Activated T-cell treated with anti-CD3 and anti-CD28 coated beads for 4 hours (primary cell): ENCODE results near the gene PMPCA.

Source experiments
- DNase-seq: peaks from one replicate; pipeline ENCODE4 v3.0.0-alpha.2; 2020

Gene PMPCA

DNA sequence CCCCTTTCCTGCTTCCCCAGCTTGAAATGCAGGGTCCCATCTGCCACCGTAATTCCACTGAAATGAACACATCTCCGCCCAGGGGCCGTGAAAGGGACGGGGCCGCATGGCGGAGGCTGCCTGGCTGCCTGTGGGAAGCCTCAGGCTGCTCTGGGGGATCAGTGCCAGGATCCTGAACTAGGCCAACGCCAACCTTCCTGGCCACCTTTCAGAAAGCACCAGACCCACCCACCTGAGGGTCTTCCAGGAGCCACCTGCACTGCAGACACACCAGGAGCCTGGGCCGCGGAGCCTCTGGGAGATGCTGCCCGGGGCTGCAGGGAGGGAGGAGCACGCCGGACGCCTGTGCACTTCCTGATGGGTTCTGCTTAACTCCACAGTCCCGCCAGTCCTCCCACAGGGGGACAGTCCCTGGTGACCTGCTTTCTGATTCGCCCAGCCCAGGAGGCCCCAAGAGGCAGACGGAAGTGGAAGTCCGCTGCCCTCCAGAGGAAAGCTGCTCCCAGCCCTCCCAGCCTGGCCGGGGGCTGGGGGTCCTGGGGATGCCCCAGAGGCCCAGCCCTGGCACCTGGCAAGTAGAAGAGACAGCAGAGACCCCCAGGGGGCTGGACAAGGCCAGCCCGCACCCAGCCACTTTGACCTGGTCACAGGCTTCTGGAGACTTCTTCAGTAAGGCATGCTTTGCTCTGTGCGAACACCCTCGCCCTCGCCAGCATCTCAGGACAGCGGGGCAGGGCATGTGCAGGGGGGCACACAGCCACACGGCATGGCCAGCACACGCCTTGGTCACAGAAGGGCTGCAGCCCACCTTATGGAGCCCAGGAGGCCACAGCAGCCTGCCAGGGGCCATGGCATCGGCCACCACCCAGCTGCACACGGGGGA, 36.9 kb upstream of the PMPCA start, which contains the start of gene CARD9:
Gene CARD9, minus strand, starts transcription at position 370 of the 883 bp plus-strand sequence. CDS start 1,591 bp downstream, outside the sequence.
- no peak for DNase-seq

DNA sequence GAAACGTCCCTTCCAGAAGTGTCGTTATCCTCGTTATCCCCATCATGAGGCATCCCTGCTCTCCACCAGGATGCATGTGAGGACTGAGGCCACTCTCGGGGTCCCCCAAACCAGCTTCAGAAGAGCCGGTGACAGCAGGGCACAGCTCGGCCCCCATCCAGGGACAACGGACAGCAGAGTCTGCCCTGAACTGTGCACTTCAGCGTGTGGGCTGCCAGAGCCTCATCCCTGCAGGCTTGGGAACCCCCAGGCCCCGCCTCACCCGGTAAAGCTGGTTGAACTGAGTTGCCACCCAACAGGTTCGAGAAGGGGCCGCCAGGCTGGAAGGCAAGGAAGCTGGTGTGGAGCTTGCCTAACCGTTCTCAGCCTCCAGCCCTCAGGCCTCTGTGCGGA, 36.3 kb upstream of the PMPCA start:
- no peak for DNase-seq

DNA sequence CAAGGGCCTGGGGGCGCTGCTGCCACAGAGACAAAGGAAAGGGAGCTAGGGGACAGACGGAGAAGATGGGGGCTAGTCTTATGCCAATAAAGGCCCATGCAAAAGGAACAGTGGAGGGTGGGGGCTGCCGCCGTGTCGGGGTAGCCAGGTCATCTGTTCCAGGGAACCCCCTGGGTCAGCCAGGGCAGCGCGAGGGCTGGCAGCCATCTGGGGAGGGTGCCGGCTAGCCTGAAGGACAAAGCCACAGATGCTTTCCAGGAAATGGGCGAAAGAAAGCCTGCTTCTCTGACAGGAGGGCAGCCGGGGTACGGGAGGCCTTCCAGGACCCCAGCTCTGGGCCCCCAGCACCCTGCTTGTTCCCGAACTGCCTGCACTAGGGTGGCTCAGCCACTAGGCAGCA, 35.4 kb upstream of the PMPCA start:
- no peak for DNase-seq

DNA sequence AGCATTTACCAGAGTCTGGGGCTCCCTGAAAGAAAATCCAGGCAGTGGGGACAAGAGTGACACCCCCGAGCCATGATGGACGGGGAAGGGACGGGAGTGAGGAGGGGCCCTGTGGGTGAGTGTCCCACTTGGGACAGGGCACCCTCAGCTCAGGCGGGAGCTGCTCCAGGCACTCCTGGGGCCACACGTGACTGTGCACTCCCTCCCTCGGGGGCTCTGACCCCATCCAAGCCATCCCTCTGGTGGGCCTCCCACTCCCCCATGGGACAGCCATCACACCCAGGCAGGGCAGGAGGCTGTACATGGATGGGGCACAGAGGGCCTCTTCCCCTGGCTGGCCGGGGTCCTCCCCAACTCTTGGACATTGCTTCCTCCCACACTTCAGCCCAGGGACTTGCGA, 34.0 kb upstream of the PMPCA start:
- no peak for DNase-seq

DNA sequence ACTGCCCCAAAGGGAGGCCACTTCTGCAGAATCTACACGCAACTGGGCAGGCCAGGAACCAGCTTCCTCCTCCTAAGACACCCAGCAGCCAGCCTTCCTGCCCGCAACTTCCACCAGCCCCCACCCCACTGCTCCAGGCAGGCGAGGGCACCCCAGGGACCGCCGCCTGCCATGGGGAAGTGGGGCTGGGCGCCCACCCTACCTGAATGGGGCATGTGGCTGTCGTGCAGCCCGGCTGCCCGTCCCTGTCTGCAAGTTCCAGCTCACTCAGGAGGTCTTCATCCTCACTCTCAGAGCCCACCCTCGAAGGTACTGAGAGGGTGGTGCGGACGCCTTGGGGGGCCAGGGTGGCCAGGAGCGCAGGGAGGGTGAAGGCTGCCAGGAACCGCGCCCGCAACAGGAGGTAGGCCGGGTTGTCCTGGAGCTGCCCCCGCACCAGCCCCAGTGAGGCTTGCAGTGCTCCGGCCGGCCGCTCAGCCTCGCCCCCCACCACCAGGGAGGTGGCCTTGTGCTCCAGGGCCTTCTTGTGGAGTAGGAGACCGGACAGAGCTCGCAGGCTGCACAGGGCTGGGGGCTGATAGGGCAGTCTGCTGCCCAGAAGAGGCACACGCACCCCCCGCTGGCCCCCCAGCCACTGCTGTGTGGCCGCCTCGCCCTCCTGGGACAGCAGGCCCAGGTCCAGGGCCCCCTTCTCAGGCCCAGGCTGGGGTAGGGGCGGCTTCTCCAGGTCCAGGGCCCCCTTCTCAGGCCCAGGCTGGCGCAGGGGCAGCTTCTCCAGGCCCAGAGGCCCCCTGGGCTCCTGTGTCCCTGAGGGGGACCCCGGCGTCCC, 32.9 kb upstream of the PMPCA start:
- no peak for DNase-seq

DNA sequence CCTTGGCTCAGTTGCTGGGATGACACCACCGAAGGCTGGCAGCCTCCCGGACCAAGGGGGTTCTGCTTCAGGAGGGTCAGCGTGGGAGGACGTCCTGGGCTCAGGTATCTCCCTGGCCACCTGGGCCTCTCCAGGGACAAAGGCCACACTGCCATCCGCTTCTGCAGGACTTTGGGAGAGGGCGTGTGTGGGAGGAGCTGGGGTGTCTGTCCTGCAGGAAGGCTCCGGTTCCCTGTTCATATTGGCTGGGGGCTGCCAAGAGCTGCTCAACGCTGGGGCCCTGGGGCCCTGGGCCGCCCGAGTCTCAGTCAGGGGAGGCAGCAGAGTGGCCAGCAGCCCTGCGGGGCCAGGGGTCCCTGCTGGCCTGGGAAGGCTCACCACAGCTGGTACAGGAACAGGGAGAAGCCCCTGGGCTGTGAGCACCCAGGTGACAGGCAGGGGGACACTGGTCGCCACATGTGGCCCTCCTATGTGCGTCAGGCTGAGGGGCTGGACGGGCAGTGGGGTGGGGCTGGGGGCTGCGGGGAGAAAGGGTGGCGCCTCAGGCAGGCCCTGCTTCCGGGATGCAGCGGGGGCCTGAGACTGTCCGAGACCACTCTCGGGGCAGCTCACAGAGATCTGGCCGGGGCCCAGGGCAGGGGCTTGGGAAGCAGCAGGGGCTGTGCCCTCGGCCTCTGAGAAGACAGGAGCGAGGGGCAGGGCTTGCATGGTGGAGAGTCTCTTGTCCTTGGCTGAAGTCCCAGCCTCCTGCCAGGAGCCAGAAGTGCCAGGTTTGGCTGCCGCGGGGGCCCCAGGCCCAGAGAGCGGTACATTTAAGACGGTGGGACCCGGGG, 32.1 kb upstream of the PMPCA start:
- no peak for DNase-seq

DNA sequence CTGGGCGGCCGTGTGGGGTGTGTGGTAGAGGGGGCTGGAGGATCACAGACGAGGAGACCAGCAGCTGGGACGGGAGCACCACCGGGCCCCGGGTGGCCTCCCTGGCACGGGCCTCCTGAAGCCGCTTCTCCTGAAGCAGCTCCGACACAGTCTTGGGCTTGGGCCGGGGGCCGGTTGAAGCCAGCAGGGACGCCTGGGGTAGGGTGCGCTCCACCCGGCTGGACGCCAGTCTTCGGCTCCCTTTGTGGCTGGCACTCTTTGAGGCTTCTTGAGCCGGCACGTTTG, 31.5 kb upstream of the PMPCA start:
- DNase-seq = no peak

DNA sequence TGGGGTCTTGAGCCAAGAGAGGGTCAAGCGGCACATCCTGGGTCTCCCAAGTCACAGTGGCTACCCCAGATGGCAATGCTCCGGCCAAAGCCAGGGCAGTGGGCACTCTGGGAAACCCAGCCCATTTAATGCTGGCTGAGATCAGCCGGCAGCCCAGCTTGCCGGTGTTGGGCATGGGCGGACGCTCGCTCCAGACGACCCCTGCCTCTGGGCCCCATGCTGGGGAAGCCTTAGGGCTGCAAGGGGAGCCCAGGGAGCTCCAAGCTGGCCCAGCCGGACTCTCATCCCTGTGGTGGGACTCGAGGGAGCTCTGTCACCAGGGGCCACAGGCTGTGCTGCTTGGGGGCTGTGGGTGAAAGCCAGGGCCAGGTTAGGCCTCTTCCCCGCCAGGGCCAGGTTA, 31.1 kb upstream of the PMPCA start:
- DNase-seq = no peak

DNA sequence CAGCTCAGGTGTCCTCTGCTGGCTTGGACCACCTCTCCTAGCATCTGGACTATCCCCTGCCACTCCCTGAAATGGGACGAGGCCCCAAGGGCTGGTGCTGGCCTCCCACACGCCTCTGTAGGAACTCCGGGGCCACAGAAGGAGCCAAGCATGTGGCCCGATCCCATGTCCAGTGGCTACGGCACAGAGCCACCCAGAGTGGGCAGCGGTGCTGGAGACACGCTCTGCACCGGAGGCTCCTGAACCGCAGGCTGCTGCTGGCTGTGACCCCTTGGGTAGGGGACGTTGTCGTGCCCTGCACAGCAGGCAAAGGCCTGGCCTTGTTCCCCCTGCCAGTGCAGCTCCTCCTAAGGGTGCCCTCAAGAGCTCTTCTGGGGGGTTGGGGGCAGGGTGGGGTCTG, 30.6 kb upstream of the PMPCA start:
- no peak for DNase-seq

DNA sequence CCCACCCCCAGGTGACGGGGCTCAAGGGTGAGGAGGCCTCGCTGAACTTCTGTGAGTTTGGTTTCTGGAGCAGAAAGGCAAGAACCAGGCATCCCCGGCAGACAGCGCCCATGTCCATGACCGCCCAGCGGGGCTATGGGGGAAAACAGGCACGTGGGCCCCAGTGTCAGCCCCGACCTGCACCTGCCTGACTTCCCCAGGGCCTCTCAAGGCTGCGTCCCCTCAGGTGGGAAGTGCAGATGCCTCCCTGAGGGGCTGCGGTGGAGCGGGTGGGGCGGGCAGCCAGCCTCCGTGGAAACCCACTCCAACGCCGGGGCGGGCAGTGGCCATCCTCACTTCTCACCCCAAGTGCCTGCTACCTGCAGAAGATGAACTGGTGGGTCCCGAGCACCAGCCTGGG, 30.1 kb upstream of the PMPCA start:
- no peak for DNase-seq

DNA sequence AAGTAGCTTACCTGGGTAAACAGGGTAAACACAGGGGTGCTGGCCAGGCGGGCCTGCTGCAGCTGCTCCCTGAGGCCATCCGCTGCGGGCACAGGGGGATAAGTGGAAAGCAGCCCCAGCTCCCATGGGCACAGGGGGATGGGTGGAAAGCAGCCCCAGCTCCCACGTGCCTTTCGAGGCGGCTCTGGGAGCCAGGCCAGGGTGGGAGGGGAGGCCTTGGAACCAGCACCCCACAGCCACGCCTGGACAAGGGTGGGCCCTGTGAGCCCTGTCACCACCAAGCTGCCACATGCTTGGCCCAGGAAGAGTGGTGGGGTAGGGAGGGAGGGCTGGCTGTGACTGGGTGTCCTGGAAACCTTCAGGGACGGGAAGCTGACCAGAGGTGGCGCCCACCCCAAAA, 29.1 kb upstream of the PMPCA start:
- DNase-seq = no peak

DNA sequence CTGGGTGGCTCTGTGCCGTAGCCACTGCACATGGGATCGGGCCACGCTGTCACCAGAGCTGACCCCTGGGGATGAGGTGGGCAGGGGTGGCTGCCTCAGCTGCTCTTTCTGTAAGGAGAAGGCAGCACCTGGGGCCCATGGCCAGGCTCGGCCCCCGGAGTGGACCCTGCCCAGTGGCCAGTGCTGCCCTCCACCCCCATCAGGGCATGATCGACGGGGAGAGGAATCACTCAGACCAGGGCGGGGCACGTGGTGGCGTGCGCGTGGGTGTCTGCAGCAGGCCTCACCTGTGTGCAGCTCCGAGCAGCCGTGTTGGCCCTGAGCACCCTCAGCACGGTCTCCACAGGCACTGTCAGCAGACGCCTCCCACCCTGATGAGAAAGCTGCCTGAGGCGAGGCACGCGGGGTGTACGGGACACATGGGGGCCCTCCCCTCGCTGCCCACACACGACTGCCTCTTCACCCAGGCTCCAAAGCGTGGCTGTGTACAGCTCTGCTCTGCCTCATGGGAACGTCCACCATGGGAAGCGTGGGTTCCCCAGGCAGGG, 28.4 kb upstream of the PMPCA start:
- DNase-seq = no peak

DNA sequence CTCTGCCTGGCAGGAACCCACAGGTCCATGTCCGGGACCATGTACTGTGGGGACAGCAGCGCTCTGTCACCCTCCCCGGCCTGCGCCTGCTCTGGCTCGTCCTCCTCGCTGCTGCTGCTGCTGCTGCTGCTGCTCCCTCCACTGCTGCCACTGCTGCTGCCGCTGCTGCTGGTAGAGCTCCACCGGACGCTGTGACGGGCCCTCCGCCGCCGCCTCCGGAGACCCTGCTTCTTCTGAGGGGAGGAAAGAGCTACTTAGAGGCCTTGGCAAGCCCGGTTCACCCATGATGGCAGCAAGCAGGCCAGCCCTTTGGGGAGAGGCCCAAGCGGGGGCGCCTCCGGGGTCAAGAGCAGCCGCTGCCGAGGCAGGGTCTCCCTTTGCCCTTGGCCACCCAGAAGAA, 27.0 kb upstream of the PMPCA start:
- DNase-seq = no peak

DNA sequence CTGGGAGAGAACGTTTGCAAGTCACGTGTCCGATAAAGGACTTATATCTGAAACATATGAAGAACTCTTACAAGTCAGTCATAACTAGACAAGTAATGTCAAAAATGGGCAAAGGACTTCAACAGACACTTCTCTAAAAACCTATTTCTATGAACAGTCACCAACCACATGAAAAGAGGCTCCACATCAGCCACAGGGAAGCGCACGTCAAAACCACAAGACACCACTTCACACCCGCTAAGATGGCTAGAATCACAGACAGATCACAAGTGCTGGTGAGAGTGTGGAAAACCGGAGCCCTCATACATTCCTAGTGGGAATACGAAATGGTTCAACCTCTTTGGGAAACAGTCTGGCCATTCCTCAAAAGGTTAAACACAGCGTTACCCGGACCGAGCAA, 25.4 kb upstream of the PMPCA start:
- DNase-seq = no peak

DNA sequence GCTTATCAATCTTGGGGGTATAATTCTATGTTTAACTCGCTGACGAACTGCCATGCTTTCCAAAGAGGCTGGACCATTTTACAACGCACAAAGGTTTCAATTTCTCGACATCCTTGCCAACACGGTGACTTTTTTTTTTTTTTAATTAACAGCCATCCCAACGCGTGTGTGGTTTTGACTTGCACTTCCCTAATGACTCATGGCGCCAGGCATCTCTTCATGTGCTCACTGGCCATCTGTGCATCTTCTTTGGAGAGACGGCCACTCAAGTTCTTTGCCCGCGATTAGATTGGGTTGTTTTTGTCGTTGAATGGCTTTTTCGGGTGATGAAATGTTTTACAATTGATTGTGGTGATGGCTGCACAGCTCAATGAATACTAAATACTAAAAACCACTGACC, 24.4 kb upstream of the PMPCA start:
- no peak for DNase-seq

DNA sequence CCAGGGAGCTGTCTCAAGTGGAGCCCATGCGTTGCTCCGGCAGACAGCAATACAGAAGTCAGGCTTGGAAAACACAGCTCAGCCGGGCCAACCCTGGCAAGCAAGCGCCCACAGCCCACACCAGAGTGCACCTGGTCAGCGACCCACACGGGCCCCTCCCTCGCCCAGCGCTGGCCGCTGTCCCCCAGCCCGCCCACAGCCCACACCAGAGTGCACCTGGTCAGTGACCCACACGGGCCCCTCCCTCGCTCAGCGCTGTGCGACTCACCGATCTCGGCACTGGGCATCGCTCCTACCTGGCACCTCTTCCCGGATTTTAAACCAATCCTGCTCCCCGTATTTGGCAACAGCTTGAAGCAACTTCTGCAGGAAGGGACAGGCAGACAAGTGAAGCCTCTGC, 23.2 kb upstream of the PMPCA start:
- DNase-seq = no peak

DNA sequence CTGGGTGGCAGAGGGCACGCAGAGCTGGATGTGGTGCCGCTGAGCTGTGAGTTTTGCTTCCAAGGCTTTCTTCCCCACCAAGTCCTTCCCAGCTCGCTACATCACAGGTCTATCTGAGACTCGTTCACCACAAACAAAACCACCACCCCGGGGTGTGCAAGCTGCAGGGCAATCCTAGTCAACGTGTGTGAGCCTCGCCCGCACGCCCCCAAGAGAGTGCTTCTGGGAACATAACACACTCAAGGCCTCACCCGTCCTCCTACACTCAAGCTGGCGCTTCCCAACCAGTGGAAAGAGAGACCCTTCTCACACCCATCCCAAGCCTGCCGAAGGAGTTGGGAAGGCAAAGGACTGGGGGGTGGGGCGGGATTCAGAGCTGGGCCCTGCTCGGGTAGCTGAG, 21.1 kb upstream of the PMPCA start:
- no peak for DNase-seq

DNA sequence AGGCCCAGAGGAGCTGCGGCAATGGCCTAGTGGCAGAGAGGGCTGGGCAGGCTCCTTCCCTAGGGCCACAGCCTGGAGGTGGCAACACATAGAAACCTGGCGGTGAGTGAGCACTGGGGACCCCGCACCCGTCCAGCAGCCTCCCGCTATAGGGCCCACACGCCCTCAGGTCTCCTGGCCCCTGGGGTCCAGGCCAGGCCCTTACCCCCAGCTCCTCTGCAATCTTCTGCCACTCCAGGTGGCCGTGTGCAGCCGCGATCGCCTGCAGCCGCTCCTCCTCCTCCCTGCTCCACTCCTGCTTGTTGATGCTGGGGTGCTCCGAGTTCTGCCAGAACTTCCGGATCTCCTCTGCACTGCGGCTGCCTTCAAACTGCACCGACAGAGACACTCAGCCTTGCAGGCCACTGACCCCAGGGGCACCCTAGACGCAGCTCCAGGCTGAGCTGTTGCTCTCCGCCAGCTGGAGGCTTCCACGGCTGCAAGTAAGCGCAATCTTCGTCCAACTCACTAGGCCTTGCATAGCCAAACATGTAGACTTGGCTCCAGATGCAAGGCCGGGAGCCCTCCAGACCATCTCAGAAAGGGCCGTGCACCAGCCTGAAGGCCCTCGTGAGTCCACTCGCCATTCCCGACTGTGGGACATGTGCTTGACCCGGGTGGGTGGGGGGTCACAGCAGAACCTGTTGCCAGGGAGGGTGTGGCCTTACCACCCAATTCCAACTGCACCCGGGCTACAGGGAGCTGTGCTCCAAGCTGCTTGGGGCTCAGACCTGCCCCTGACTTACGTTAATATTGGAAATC, 18.5 kb upstream of the PMPCA start:
- DNase-seq = no peak

DNA sequence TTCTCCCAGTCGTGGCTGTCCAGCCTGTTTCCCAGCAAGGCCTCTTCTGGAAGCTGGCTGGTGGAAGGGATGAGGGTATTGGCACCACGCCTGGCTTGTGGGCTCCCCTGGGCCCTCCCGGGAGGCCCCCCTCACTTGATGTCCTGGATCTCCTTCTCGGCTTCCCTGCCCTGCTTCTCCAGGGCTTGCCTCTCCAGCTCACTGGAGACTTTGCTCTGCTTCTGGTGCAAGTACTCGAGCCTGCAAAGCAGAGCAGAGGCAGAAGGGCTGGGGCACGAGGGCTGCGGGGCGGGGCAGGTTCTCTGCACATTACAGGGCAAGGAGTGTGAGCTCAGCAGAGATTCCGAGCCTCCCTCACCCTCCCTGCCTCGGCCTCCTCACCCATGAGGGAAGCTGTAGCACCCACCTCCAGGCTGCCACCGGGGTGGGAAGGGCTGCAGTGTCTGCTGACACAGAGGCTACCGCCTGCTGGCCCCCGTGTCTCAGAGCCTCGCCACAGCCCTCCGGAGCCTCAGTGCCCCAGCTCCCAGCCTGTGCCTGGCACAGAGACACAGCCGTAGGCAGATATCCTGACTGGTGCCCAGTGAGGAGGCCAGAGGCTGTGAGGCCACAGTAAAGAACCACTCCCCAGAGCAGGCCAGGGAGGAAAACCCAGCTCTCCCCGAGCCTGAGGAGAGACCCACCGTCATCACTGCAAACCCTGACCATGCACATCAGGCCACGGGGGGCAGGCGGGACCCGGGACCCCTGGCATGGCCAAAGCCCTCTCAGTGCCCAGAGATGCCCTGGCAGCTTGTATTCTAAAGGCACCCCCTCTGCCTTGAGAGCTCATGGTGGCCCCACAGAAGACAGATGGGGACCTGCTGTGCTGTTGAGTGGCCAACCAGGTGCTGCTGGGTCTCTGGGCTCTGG, 17.7 kb upstream of the PMPCA start:
- no peak for DNase-seq

DNA sequence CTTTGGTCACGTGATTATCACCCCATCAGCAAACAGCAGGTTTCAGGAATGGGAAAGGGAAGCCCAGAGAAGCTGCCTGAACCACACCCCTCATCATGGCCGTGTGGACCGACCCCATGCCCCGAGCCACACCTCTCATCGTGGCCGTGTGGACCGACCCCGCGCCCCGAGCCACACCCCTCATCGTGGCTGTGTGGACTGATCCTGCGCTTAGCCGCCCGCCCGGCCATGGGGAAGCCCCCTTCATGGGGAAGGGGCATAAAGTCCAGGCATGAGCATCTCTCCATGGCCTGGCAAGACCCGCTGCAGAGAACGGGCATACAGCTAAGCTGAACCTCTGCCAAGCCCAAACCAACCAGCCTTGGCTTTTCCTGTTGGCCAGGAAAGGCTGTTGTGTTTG, 16.9 kb upstream of the PMPCA start:
- no peak for DNase-seq

DNA sequence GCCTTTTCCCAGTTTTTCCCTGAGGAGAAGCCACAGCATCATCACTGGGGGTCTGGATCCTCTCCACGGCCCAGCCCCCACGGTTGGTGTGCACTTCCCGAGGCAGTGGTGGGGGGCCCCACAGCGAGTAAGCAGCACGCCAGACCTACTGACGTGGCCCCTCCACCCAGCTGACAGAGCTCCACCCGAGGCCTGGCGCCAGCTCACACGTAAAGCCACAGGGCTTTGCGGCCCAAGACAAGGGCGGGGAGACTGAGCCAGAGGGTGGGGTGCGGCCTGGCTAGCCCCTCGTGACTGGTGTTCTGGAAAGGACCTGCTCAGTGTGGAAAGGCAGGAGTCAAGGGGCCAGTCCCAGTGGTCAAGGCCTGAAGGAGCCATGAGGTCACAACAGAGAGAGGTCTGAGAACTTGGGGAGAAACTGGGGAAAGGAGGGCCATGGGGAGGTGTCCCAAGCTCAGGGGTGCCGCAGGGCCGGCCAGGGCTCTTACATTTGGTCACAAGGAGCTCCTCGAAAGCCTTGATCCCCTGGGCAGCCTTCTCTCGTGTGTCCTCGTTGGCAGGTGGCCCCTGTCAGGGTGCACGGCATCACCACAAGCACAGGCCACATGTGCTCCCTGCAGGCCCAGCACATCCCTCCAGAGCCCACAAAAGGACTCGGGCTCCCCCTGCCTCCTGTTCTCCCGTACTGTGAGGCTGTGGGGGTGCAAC, 16.0 kb upstream of the PMPCA start:
- no peak for DNase-seq
